HG02973 (cell line): ENCODE data around the gene SH3GLB2.
A peak's percentile ranks its signal among the peaks of the same experiment; 100 is the strongest.
"Not testable (repeated sequence)": the region's sequence is repeated elsewhere in the genome, so short reads cannot be mapped to it uniquely, and the experiment has no call there.

Source experiments
- ATAC-seq: cut with Tn5 transposase; IDR thresholded peaks from one replicate; pipeline ENCODE4 v1.9.1; 2021; ENCODE audit warnings: moderate library complexity; ENCODE audit not compliant: unreplicated experiment

SH3GLB2 gene

GRCh38 chr9:129023036-129023907 lies 4.9 kb downstream of the SH3GLB2 start:
- ATAC-seq: no peak

DNA sequence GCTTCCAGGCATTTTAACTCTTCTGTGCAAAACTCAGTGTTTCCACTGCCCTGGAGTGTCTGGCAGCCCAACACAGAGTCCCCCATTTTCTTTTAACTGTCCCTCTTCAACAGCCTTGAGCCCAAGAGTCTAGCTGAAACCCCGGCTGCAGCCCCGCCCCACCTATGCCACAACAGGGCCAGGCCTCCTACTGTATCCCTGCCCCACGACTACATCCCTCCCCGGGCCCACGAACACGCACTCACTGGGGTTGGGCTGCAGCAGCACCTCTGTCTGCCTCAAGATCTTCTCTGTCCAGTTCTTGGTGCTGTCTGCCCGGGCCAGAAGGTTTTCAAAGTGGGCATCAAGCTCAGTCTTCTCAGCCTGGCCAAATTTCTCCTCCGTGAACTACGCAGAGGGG lies 6.1 kb downstream of the SH3GLB2 start:
- no peak for ATAC-seq

DNA sequence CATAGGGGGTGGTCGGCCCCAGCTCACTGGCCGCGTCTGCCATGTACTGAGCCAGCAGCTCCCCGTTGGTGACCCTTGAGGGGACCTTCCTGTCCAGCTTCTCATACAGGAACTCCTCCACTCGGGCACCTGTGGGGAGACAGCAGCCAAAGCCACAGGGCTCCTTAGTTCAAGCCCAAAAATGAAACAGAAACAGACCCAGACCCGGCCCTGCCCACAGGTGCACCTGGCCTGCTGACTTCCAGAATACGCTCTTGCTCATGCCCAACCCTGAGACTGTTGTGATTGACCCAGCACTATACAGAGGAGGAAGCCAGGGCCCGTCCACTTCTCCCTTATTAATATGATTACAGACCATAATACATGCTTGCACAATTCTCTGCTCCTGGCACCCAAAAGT lies 7.0 kb downstream of the SH3GLB2 start:
- peak; percentile 55 for ATAC-seq

DNA sequence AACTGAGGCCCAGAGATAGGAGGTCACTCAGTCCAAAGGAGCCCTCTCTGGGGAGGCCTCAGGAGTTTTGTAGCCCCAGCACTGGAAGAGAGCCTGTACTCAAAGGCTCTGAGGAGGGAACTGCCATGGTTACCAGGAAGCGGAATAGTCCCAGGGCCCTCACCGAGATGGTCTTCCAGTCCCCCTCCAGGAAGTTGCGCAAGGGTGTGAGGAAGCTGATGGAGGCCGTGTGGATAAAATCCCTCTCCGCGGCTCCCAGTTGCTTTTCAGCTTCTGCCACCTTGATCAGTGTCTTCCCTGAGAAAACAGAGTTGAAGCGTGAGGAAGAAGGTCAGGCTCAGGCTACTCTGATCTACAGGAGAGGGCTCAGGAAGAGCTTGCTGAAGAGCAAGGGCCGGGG lies 13.5 kb downstream of the SH3GLB2 start:
- no peak for ATAC-seq

DNA sequence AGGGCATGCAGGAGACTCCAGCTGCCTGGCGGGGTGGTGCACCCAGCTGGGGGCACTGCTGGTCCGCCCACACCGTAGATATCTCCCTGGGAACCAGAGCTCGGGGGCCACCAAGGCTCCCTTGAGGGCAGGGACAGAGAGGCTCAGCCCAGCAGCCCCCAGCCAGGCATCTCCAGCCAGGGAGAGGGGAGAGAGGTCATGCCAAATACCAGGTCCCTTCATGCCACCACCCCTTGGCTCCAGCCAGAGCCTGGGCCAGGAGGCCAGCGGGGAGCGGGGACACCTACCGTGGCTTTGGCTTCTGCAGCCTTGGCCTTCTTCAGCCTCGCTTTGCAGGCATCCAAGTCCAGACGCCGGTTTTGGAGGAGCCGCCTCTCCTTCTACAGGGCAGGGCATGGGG lies 14.0 kb downstream of the SH3GLB2 start:
- ATAC-seq: no peak

DNA sequence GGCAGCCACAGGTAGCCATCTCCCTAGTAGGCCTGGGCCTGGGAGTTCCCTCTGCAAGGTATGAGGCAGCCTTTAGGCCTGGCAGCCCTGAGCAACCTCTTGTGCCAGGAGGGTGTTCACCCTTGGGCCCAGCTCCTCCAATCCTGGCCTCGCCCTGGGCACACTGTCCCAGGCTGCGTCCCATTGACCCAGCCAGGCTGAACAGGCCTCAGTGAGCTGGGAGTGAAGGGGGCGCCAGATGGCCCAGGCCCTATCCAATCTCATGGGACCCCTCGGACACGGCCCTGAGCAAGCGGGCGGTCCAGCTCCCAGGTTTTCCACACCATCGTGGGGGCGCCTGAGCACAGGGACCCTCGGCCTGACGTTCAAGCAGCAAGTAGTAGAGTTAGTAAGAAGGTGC lies 14.5 kb downstream of the SH3GLB2 start:
- no peak for ATAC-seq

DNA sequence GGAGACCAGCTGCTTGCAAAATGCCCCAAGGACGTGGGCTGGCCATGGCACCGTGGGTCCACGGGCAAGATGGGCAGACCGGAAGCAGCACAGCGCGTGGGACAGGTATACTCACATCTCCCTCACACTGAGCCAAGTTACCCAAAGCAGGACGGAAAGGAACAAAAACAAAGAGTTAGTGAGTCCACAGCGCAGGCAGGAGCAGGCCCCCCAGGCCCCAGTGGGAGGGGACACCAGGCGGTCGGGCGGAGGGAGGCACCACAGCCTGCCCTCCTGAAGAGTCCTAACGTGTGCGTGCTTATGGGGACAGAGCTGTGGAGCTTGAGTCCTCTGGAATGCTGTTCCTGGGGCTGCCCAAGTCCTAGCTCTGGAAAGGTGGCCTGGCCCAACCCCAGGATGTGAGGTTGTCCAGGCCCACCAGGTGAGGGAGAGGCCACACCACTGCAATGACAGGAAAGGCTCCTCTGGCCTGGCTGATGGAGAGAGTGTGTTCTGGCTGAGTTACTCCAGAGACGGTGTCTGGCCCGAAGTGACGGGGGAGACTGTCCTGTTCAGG lies 15.2 kb downstream of the SH3GLB2 start:
- ATAC-seq: no peak

- no peak for ATAC-seq
These were observed 15.8 kb downstream of the SH3GLB2 start for GRCh38 chr9:129012343-129012742.

DNA sequence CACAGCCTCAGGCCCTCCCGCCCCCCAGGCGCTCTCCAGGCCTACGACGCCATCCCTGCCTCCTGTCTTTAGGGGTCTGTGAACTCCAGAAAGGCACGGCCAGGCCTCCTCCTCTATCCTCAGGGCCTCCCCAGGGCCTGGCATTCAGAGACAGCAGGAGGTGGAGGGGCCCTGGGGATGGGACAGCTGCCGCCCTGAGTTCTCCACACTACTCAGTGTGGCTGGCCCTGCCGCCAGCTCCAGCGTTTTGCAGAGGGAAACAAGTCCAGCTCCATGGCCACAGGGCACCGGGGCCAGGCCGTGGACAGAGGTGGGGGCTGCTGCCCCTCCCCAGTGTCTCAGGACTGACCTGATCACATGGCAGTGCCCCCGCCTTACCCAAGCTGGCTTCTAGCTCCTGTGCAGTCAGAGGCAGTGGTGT lies 16.4 kb downstream of the SH3GLB2 start:
- no peak for ATAC-seq

- ATAC-seq: no peak
These were observed 17.0 kb downstream of the SH3GLB2 start for GRCh38 chr9:129011170-129011569.

DNA sequence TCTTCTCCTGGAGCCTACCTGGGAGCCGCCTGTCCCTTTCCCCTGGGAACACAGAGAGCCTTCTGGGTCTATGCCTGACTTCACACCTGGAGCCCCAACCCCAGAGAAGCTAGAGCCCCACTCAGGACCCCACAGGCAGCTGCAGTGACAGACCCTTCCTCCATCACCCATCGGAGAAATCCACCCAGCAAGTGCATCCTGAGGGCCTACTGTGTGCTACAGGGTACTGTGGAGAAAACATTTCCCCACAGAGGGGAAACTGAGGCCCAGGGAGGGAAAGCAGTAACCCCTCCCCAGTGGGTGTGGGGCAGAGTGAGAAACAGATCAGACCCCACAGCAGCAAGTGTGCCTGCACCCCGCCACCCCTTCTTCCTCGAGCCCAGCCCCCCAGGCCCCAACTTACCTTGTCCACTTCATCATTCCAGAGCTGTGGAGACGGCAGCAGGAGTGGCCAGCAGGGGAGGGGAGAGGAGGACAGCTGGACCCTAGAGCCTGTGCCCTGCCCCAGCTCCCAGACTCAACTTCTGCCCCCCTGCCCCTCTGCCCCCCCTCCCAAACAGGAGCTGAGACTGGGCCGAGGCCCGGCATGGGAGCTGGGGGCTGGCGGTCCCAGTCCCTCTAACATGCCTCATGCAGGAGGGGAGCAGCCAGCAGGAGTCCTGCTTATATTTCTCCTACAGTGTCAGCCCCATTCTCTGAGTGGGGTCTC lies 17.7 kb downstream of the SH3GLB2 start:
- ATAC-seq: no peak

GRCh38 chr9:129009584-129010141 lies 18.5 kb downstream of the SH3GLB2 start:
- ATAC-seq: no peak

DNA sequence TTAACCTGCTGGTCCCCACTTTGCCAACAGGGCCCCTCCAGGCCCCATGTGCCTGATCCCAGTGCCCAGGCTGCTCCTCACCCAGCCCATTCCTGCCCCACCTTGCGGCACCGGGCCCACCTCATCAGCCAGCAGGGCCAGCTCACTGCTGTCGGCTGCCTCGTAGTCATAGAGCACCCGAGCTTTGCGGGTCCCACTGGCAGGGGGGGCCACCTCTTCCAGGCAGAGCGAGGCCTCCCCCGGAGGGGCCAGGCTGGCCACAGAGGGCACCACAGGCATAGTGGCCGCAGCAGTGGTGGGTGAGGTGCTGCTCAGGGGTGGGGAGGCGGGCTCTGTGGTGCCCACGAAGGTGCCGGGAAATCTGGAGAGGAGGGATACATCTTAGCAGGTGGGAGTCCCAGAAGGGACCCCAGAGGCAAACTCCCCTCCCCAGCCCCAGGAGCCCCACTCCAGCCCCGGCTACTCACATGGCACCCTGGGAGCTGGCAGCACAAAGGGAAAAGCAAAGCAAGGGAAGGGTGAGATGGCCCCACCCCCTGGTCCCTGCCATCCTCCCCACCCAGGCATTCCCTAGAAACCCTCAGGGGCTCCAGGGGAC lies 19.0 kb downstream of the SH3GLB2 start:
- ATAC-seq: no peak

DNA sequence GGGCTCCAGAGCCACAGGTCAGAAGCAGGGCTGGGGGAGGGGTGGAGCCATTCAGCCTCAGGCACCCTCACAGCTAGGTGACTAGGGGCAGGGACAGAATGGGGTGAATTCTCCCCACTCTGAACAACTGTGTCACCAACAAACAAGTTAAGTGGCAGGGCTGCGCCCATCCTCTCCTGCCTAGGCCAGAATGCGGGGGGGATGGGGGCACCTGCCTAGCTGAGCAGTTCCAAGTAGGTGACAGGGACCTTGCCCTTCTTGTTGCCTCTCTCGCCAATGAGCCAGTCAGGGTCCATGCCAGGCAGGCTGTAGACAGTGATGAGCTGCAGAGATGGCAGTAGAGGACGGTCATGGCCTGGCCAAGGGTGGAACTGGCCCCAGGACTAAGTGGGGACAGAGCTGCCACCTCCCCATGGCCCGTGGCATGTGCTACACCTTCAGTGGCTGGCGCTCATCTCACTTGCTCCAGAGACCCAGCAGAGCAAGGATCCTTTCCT lies 19.6 kb downstream of the SH3GLB2 start:
- no peak for ATAC-seq

- no peak for ATAC-seq
These were observed 20.2 kb downstream of the SH3GLB2 start for GRCh38 chr9:129007766-129008468.

DNA sequence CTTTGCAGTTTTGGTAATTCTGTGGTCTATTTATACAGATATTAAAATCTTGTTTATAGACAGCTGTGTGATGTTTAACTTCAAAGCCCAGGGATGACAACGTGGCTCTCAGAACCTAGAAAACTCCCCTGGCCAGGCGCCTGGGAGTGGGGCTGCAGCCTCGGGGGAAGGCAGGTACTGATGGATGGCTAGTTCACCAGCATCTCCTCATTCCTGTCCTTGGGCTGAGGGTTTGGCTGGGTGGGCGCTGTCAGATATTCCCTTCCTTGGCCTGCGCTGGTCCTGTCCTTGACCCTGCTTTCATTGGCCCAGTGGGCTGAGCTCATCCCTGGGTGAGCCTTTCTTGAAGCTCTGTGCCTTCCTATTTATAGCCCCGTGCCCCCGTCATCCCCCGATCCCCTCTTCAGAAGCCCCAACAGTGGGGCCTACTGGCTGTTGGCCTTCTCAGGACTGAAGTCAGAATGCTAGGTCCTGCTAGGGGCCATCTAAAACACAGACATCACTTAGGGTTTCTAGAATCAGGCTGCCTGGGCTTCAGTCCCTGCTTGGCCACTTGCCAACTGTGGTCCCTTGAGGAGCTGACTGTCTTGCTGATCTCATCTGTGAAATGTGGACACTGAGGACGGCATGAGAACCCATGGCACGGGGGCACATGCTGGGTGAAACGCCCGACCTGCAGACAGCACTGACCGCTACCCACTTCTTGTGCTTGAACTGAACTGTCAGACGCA lies 20.9 kb downstream of the SH3GLB2 start:
- no peak for ATAC-seq

DNA sequence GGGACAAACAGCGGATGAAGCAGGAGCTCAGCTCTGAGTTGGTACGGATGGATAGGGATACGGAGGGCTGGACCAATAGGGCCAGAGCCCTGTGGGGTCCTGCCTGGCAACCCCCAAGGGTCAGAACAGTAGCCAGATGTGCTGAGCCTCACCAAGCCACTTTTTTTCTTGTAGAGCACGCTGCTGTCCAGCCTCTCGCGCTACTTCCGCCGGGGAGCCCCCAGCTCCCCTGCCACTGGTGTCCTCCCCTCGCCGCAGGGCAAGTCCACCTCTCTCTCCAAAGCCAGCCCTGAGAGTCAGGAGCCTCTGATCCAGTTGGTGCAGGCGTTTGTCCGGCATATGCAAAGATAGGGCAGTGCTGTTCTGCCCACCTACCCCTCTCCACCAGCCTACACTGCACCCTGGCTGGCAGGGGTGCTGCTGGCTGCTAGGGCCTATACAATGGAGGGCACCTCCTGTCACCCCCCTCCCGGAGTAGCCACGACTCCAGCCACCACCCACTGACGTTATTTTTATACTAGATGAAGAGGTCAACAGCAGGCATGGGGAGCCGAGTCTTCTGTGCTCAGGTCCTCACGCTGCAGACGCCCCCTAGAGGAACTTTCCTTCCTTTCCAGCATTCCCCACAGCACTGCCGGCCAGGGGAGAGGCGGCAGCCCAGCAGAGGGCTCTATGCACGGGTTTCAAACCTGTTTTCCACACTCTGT lies 21.6 kb downstream of the SH3GLB2 start:
- ATAC-seq: no peak

- no peak for ATAC-seq
These were observed 22.7 kb downstream of the SH3GLB2 start for GRCh38 chr9:129005336-129005997.

DNA sequence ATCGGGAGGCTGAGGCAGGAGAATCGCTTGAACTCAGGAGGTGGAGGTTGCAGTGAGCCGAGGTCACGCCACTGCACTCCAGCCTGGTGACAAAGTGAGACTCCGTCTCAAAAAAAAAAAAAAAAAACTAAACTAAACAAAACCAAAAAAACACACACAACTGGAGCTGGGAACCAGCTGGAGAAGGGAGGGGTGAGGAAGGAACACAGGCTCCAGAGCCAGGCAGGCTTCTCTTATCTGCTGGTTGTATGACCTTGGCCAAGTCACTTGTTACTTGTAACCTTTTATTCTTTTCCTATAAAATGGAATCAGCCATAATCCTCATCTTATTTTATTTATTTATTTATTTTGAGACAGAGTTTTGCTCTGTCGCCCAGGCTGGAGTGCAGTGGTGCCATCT lies 24.0 kb downstream of the SH3GLB2 start:
- not testable (repeated sequence) for ATAC-seq
